ENCODE measurements around the gene TEX55. TPM values are rescaled to one million over a fixed set of nuclear protein-coding genes. Genes with fewer than 3 reads are reported as not detected.

The TEX55 gene
- total RNA-seq, 3 donors from 2014 or later (not counting 1 experiment from before 2014, with no cell fraction given) = not detected

GRCh38 chr3:119195911-119196310 lies 49.9 kb downstream of the TEX55 start:
- 94% methylated on average over 1 of the region's 1 CpG for WGBS (ENCODE audit: insufficient coverage)

More at GRCh38 chr3:119195911-119196310, 49.9 kb downstream of the TEX55 start:
- Mint-ChIP-seq H3K4me1 (no peaks in the 10 kb centered on the region), H3K36me3 (no peaks in the 10 kb centered on the region), H3K9me3 (no peaks in the 10 kb centered on the region), H3K4me3 (no peak overlapping the region), H3K27me3 (ENCODE audit: low read depth in 2 of 2) (no peaks in the 10 kb centered on the region), H3K27ac (no peak overlapping the region)
- H3K9me3 ChIP-seq (ENCODE audit: control insufficient read depth, insufficient read depth, low read length) = no peaks in the 10 kb centered on the region
- H3K36me3 ChIP-seq (ENCODE audit: control insufficient read depth, insufficient read depth, low read length) = no peaks in the 10 kb centered on the region
- TF ChIP-seq CTCF (IDR thresholded peaks at IDR 0.05) = no peak
- ATAC-seq (no peak), DNase-seq (no peak)
- no peaks in the 10 kb centered on the region for H3K4me1 ChIP-seq (ENCODE audit: control insufficient read depth, insufficient read depth, low read length)
- no peak overlapping the region for H3K27ac ChIP-seq (ENCODE audit: low read length)
- intact Hi-C loops (cut with micrococcal nuclease) = no loop called here
- H3K4me3 ChIP-seq (ENCODE audit: low read length) = no peak overlapping the region
- H3K27me3 ChIP-seq (ENCODE audit: control insufficient read depth, insufficient read depth, low read length) = no peaks in the 10 kb centered on the region

Other genes starting within 250 kb of the TEX55 start
- 1 to 10 TPM in 1 of 3 donors, under 1 TPM in 1, not detected in 1; 0.66 to 2.3 TPM for gene IGSF11, start 111.3 kb upstream of the TEX55 start, total RNA-seq
- gene UPK1B, start 27.4 kb downstream of the TEX55 start, total RNA-seq = not detected
- 10 to 100 TPM; 35.1 to 54.1 (median 48.8) TPM for gene B4GALT4, start 94.7 kb downstream of the TEX55 start, total RNA-seq
- 1 to 10 TPM; 4.1 to 8.4 (median 8.4) TPM for gene ARHGAP31, start 148.2 kb downstream of the TEX55 start, total RNA-seq

Data from natural killer cell (primary cell).